GM12891 (cell line): ENCODE data around the gene BNC2.

Experiments
- POLR2A ChIP-seq: IDR thresholded peaks from 2 replicates; pipeline ENCODE4 v1.6.1; 2011; ENCODE audit warnings: low read depth, low read length, control low read depth
- POLR2AphosphoS5 ChIP-seq: IDR thresholded peaks from 2 replicates; pipeline ENCODE4 v1.6.1; 2011; ENCODE audit warnings: low read depth, low read length, control low read depth
- POU2F2 ChIP-seq: IDR thresholded peaks from 2 replicates; pipeline ENCODE4 v1.6.1; 2011; ENCODE audit warnings: low read depth, mild to moderate bottlenecking, control low read depth, low read length, moderate library complexity
- SPI1 ChIP-seq: IDR thresholded peaks from 2 replicates; pipeline ENCODE4 v1.6.1; 2011; ENCODE audit warnings: low read depth, low read length, control low read depth
- TAF1 ChIP-seq: IDR thresholded peaks from 2 replicates; pipeline ENCODE4 v1.6.1; 2011; ENCODE audit warnings: low read depth, low read length, control low read depth

DNA sequence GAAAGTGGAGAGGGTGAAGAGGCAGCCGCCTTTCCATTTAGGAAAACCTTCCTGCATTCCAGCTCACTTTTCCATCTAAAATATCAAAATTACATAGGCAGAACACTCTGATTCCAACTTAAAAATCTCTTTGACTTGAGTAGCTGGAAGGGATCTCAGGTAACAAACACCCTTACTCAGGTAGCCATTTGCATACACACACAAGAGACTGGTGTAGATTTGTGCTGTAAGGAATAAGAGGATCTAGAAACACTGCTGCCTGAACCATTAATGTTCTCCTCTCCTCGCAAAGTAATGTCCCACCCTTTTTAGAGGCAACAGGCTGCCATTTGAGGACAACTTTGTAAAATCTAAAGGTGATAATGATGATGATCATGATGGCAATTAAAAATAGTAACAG, 53.5 kb downstream of the BNC2 start:
- TF ChIP-seq POLR2AphosphoS5 (no peak), SPI1 (no peak), TAF1 (no peak), POLR2A (no peak), POU2F2 (no peak)
